Left ventricle myocardium inferior (tissue), 1 donor: ENCODE data around the gene PPM1A. TPM values are rescaled to one million over a fixed set of nuclear protein-coding genes. Genes with fewer than 3 reads are reported as not detected.
A peak's percentile ranks its signal among the peaks of the same experiment; 100 is the strongest.

ENCODE experiments used
- DNase-seq: peaks from one replicate; pipeline ENCODE4 v3.0.0-alpha.2; 2020
- H3K27ac ChIP-seq: fragments of 200-600 bp; replicated peaks from 2 replicates; pipeline ENCODE4 v1.8.0; 2021
- H3K27me3 ChIP-seq: fragments of 200-600 bp; 2 replicates; pipeline ENCODE4 v1.8.0; 2021; ENCODE audit warnings: low read depth
- H3K36me3 ChIP-seq: fragments of 200-600 bp; 2 replicates; pipeline ENCODE4 v1.8.0; 2021
- H3K4me1 ChIP-seq: fragments of 200-600 bp; 2 replicates; pipeline ENCODE4 v1.8.0; 2021
- H3K4me3 ChIP-seq: fragments of 200-600 bp; 2 replicates; pipeline ENCODE4 v1.8.0; 2021; ENCODE audit warnings: mild to moderate bottlenecking, moderate library complexity
- H3K9me3 ChIP-seq: fragments of 200-600 bp; replicated peaks from 2 replicates; pipeline ENCODE4 v1.8.0; 2021
- CTCF ChIP-seq: fragments of 200-600 bp; IDR thresholded peaks from 2 replicates; pipeline ENCODE4 v1.8.0; 2021; ENCODE audit warnings: antibody characterized with exemption, mild to moderate bottlenecking, borderline replicate concordance
- intact Hi-C: fragments of 100-400 bp; cut with micrococcal nuclease; formaldehyde crosslinking; loops from one replicate; pipeline ENCODE4 v1.11.0; 2022
- total RNA-seq: library from RNA; stranded (reverse); fragmentation: NEBNext Ultra II Directional; extraction: Animal tissue kit (Norgen Biotek cat#: 25700); gene quantifications from one replicate; pipeline ENCODE4 v1.2.1, GENCODE V29; 2021
- donor health status: DM: no; HTN: yes; CAD: no; lungs with severe emphysema.

Gene PPM1A
- total RNA-seq, 1 donor from 2014 or later = 98.8 TPM

- Histone ChIP-seq H3K4me3 (no peak overlapping the region), H3K4me1 (peaks cover 86% of the 10 kb centered on the region), H3K36me3 (no peaks in the 10 kb centered on the region), H3K27me3 (no peaks in the 10 kb centered on the region), H3K27ac (no peak overlapping the region), H3K9me3 (no peaks in the 10 kb centered on the region)
- intact Hi-C loops = no loop called here
- no peak for TF ChIP-seq CTCF
- no peak for DNase-seq
Observed at GRCh38 chr14:60254176-60254575, 5.2 kb downstream of the PPM1A start.

- peaks cover 81% of the 10 kb centered on the region for H3K4me1 ChIP-seq
Observed at GRCh38 chr14:60257865-60258264, 8.8 kb downstream of the PPM1A start.

DNA sequence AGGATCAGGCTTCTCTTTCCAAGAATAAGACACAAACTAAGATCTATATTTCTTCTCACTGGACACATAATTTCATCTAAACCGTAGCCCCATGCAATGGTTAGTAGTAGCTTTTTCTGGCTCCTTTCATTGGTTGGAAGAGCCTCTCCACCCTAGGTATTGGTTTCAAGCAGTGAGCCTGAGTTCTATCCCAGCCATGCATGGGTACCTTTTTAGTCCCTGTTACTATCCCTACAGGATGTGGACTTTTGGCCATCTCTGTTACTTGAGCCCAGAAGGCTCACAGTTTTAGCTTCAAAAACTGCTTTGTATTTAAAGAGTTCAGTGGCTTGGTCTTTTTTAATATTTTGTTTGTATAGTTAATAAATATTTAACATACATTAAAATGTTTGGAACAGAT, 16.1 kb downstream of the PPM1A start:
- no peak for DNase-seq
- peaks cover 35% of the 10 kb centered on the region for H3K4me1 ChIP-seq
- no peak overlapping the region for H3K4me3 ChIP-seq
- no peak overlapping the region for H3K27ac ChIP-seq
- peaks cover 51% of the 10 kb centered on the region for H3K9me3 ChIP-seq
- peaks cover 4% of the 10 kb centered on the region for H3K36me3 ChIP-seq
- intact Hi-C loops = no loop called here
- TF ChIP-seq CTCF = no peak
- H3K27me3 ChIP-seq = no peaks in the 10 kb centered on the region

More at GRCh38 chr14:60257865-60258264, 8.8 kb downstream of the PPM1A start:
- DNase-seq = no peak
- Histone ChIP-seq H3K27me3 (no peaks in the 10 kb centered on the region), H3K4me3 (no peak overlapping the region), H3K9me3 (peaks cover 2% of the 10 kb centered on the region), H3K27ac (no peak overlapping the region), H3K36me3 (no peaks in the 10 kb centered on the region)
- intact Hi-C loops = no loop called here
- TF ChIP-seq CTCF = no peak

- H3K36me3 ChIP-seq = peaks cover 4% of the 10 kb centered on the region
- peaks cover 30% of the 10 kb centered on the region for H3K4me1 ChIP-seq
- no peak overlapping the region for H3K27ac ChIP-seq
- DNase-seq = no peak
- peaks cover 51% of the 10 kb centered on the region for H3K9me3 ChIP-seq
- TF ChIP-seq CTCF = peak; percentile 42
- H3K4me3 ChIP-seq = no peak overlapping the region
- H3K27me3 ChIP-seq = no peaks in the 10 kb centered on the region
- intact Hi-C loops = no loop called here
Observed at GRCh38 chr14:60266021-60266937, 17.3 kb downstream of the PPM1A start.

DNA sequence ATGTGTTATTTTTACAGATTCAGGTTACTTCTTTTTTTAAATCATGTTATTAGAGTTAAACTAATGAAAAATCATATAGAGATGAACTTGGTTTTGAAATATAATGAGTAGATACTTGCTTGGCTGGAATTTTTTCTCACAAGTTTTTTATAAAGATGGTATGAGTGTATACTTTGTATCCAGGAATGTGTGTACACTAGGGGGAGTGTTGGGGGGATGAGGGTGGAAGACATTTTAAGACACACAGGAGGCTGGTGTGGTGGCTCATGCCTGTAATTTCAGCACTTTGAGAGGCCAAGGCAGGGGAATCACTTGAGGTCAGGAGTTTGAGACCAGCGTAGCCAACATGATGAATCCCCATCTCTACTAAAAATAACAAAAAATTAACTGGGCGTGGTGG, 23.2 kb downstream of the PPM1A start:
- intact Hi-C loops = no loop called here
- no peak overlapping the region for H3K27ac ChIP-seq
- no peaks in the 10 kb centered on the region for H3K27me3 ChIP-seq
- peaks cover 81% of the 10 kb centered on the region for H3K4me1 ChIP-seq
- no peak for TF ChIP-seq CTCF
- H3K4me3 ChIP-seq = no peak overlapping the region
- peaks cover 13% of the 10 kb centered on the region for H3K9me3 ChIP-seq
- no peaks in the 10 kb centered on the region for H3K36me3 ChIP-seq
- DNase-seq = no peak
